ENCODE results near the gene LPXN.

Gene LPXN

DNA sequence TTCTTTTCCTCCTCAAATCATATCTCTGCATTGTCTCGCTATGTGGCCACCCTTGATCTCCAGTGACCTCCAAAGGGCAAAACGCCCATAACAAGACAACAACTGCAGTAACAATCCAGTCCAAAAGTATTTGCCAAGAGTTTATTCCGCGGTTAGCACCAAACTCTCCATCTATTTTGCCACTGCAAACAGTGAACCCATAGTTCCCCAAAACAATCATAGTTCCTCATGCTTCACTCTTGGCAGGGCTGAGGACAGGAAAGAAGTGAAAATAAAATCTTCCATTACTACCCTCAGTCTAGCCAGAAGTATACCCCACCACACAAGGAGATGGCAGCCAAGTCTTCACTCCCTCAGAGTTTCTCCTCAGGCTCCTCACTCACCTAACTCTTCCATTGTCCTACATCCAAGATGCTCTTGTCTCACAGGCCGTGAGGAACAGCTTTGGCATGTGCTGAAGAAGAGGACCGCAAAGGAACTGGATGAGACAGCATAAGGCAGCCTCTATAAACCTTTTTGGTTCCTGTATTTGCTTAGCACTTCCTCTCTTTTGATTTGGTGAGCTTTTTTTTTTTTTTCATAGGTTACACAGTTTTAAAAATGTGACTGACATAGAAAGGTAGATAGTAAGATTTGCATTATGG lies at the start of gene LPXN:
Gene LPXN, minus strand, starts transcription at position 480 of the 644 bp plus-strand sequence. Its CDS starts 84 bp downstream, at position 396.
- no peak for DNase-seq

- DNase-seq, result no peak
Observed at GRCh38 chr11:58625086-58625485, 49.4 kb upstream of the LPXN start.

DNA sequence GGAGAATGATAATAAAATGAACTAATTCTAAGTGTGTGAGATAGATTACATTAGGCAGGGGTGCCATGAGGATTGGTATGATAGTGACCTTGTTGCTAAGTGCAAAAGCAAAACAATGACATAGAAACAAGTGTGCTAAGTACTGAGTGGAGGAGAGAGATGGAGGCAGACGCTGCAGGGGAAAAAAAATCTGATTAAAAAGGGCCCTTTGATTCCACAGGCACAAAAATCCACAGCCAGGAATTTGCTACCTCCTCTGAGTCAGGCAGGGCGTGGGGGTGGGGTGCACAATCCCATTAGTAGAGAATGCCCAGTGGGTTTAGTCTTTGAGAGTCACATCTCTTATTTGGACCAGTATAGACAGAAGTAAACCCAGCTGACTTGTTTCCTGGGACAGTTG lies 46.7 kb upstream of the LPXN start, which contains the start of gene CNTF:
Gene CNTF, plus strand, starts transcription at position 322 of the 400 bp plus-strand sequence. CDS start 88 bp downstream, outside the sequence.
- no peak for DNase-seq

- no peak for DNase-seq
Observed at GRCh38 chr11:58621586-58622262, 46.1 kb upstream of the LPXN start.

- DNase-seq, result no peak
Observed at GRCh38 chr11:58617976-58618557, 42.4 kb upstream of the LPXN start.

- DNase-seq, result no peak
Observed at GRCh38 chr11:58616594-58616993, 40.9 kb upstream of the LPXN start.

- DNase-seq, result no peak
Observed at GRCh38 chr11:58615559-58615958, 39.9 kb upstream of the LPXN start.

DNA sequence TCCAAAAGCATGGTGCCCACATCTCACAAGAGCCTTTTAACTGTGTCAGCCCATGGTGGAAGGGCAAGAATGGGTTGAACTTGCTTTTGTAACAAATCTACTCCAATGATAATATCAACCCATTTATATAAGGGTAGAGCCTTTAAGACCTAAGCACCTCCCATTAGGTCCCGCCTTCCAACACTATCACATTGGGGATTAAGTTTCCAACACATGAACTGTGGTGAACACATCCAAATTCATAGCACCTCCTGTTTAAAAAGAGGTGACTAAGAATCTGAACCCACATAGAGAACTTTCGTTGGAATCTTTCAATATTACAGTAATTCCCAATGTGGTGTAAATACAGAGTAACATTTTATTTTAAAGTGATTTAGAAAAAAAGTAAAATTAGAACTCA lies 37.6 kb upstream of the LPXN start:
- DNase-seq, result no peak

DNA sequence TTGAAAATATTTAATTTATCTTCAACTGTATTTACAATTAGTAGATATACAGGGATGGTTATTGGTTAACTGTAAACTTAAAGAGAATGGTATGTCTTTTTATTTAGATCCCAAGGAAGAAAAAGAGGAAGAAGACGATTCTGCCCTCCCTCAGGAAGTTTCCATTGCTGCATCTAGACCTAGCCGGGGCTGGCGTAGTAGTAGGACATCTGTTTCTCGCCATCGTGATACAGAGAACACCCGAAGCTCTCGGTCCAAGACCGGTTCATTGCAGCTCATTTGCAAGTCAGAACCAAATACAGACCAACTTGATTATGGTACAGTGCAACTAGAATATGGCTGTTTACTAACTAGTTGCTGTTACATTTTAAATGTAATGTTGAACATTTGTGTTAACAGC lies 34.1 kb upstream of the LPXN start:
- no peak for DNase-seq

GRCh38 chr11:58608331-58608730 lies 32.7 kb upstream of the LPXN start:
- DNase-seq, result no peak

GRCh38 chr11:58606930-58607714 lies 31.5 kb upstream of the LPXN start:
- no peak for DNase-seq

DNA sequence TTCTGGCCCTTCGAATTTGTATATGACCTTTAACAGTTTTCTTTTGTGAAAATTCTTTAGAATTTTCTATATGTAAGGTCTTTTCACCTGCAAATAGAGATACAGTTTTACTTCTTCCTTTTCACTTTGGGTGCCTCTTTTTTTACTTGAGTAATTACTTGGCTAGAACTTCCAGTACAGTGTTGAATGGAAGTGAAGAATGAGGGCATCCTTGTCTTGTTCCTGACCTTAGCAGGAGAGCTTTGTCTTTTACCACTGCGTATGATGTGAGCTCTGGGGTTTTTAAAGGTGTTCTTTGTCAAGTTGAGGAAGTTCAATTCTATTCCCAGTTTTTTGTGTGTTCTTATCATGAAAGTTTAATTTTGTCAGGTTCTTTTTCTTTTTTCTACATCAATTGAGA lies 24.9 kb upstream of the LPXN start:
- no peak for DNase-seq

DNA sequence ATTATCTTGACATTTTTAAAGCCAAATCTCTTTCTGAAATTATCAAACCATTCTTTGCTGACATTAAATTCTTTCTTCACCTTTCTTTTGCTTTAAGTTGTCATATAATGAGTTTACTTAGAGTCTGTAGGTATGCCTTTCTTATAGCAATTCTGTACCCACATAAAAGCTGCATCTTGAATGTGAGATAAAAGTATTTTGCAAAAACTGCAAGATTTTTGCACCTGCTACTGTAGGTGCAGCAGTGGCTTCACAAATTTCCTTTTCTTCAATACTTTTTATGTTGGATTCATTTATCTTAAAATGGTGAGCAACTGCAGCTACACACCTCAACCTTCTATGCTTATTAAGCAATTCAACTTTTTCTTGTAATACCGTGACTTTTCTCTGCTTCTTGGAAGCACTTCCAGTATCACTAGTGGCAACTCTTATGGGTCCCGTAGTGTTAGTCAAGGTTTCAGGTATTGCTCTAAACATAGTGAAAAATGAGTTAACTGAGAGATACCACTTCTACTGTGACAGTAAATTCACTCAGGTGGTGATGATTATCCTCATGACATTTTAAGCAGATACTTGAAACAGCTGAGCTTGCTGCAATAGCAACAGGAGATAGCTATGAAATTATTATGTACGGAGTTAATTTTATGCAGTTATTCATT lies 22.0 kb upstream of the LPXN start:
- no peak for DNase-seq

GRCh38 chr11:58596621-58597020 lies 21.0 kb upstream of the LPXN start:
- no peak for DNase-seq

- no peak for DNase-seq
Observed at GRCh38 chr11:58594826-58595225, 19.2 kb upstream of the LPXN start.

GRCh38 chr11:58592760-58593472 lies 17.3 kb upstream of the LPXN start:
- peak; percentile 83 for DNase-seq

DNA sequence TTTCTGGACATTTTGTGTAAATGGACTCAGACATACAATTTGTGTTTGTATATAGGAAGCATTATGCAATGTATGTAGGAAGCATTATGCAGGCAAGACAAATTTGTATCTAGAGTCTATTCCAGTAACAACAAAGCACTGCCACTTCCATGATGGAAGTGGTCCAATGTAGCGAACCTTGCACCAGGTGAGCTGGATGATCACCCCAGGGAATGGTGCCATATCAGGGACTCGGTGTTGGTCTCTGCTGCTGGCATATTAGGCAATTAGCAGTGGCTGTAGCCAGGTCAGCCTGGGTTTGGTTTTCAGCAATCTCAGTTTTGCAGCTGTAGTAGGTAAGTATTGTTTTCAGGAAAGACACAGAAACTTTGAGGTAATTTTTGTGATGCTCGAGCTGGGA lies 16.0 kb upstream of the LPXN start:
- DNase-seq, result no peak

- no peak for DNase-seq
Observed at GRCh38 chr11:58586998-58587397, 11.3 kb upstream of the LPXN start.

DNA sequence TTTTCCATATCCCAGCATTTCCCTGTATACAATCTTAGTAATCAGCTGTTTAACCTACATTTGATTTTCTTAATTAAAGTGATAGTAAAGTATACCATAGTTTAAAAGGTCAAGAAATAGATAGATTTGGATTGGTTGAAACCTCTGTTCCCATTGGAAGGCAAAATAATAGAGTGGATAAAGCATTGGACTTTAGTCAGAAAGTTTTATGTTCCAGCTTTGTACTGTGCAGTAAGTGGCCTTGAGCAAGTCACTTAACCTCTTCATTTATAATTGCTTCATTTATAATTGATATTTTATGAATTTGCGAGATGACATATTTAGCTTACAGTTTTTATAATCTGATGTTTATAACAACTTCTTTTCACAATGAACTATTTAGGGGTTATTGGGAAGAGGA lies 6.8 kb upstream of the LPXN start:
- DNase-seq, result no peak

- no peak for DNase-seq
Observed at GRCh38 chr11:58580311-58580710, 4.7 kb upstream of the LPXN start.

GRCh38 chr11:58579192-58580129 lies 3.8 kb upstream of the LPXN start:
- peak; percentile 75 for DNase-seq

Measured in NCI-H510A (cell line).